KOPT-K1 (cell line): ENCODE results near the gene WNK2.

Experiments
- H3K27ac ChIP-seq: fragments of 200-600 bp; sonication (generic); 2 replicates; pipeline ENCODE4 v1.5.1; 2016; ENCODE audit warnings: antibody characterized with exemption, mild to moderate bottlenecking, low read depth, low read length; ENCODE audit not compliant: poor library complexity, severe bottlenecking
- H3K36me3 ChIP-seq: fragments of 200-600 bp; sonication (generic); 2 replicates; pipeline ENCODE4 v1.5.1; 2017; ENCODE audit warnings: antibody characterized with exemption, mild to moderate bottlenecking, low read length, moderate library complexity; ENCODE audit not compliant: insufficient read depth
- H3K9me3 ChIP-seq: fragments of 200-600 bp; sonication (generic); 2 replicates; pipeline ENCODE4 v1.5.1; 2017; ENCODE audit warnings: antibody characterized with exemption, low read length, mild to moderate bottlenecking; ENCODE audit not compliant: insufficient read depth, poor library complexity, severe bottlenecking

Gene WNK2

DNA sequence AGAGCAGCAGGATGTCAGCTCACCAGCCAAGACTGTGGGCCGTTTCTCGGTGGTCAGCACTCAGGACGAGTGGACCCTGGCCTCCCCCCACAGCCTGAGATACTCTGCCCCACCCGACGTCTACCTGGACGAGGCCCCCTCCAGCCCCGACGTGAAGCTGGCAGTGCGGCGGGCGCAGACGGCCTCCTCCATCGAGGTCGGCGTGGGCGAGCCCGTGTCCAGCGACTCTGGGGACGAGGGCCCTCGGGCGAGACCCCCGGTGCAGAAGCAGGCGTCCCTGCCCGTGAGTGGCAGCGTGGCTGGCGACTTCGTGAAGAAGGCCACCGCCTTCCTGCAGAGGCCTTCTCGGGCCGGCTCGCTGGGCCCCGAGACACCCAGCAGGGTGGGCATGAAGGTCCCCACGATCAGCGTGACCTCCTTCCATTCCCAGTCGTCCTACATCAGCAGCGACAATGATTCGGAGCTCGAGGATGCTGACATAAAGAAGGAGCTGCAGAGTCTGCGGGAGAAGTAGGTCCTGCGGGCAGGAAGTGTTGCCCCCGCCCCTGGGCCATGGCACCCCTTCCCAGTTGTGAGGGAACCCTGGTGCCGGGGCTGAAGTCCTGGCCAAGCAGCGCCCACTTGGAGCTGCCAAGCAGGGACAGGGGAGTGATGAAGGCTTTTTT is 108.9 kb downstream of the WNK2 start:
- H3K36me3 ChIP-seq = no peaks in the 10 kb centered on the region
- no peaks in the 10 kb centered on the region for H3K9me3 ChIP-seq
- no peak overlapping the region for H3K27ac ChIP-seq

DNA sequence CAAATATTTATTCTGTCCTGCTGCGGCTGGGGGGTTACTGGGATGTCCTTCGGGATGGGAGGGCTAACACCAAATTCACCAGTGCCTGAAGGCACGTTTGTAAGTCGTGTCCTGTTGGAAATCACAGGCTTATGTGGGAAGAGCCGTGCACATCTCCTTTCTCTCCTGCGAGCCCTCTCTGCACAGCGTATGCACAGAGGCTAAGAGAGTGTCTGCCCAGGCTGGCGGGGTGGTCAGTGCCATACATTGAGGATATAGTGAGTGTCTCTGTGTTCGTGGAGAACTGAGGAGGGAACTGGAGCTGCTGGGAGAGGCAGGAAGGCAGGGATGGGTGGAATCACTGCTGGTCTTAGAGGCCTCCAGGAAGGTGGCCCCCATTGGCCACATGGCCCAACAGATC is 110.1 kb downstream of the WNK2 start:
- Histone ChIP-seq H3K27ac (no peak overlapping the region), H3K9me3 (no peaks in the 10 kb centered on the region), H3K36me3 (no peaks in the 10 kb centered on the region)

DNA sequence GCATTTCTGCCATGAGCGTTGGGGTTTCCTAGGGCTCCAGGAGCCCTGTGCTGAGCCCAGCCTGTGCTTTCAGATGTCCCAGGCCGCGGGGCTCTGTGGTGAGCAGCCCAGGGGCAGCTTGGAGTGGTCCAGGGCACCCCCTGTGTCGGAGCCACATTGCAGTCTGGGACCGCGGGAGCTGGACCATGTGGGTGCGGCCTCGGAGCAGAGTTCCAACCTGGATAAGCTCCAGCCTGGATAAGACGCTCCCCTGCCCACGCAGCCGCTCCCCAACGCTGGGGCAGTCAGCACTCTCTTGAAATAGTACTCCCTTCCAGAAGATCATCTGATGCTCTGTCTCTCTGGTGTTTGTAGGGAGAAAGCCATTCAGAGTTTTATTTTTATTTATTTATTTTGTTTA is 111.1 kb downstream of the WNK2 start:
- no peaks in the 10 kb centered on the region for H3K9me3 ChIP-seq
- H3K27ac ChIP-seq = no peak overlapping the region
- no peaks in the 10 kb centered on the region for H3K36me3 ChIP-seq

DNA sequence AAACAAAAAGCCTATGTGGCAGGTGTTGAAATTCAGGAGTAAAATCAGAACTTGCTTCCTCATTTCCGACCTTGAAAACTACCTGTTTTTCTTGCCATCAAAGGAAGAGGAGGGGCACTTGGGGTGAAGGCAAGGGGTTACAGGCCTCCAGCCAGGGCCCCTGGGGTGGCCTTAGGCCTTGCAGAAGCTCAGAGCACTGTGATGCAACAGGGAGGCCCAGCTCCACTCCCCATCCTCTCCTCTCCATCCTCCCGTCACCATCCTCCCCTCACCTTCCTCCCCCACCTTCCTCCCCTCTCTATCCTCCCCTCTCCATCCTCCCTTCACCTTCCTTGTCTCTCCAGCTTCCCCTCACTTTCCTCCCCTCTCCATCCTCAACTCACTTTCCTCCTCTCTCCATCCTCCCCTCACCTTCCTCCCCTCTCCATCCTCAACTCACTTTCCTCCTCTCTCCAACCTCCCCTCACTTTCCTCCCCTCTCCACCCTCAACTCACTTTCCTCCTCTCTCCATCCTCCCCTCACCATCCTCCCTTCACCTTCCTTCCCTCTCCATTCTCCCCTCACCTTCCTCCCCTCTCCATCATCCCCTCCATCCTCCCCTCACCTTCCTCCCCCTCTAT is 111.6 kb downstream of the WNK2 start:
- Histone ChIP-seq H3K36me3 (no peaks in the 10 kb centered on the region), H3K27ac (no peak overlapping the region), H3K9me3 (no peaks in the 10 kb centered on the region)

DNA sequence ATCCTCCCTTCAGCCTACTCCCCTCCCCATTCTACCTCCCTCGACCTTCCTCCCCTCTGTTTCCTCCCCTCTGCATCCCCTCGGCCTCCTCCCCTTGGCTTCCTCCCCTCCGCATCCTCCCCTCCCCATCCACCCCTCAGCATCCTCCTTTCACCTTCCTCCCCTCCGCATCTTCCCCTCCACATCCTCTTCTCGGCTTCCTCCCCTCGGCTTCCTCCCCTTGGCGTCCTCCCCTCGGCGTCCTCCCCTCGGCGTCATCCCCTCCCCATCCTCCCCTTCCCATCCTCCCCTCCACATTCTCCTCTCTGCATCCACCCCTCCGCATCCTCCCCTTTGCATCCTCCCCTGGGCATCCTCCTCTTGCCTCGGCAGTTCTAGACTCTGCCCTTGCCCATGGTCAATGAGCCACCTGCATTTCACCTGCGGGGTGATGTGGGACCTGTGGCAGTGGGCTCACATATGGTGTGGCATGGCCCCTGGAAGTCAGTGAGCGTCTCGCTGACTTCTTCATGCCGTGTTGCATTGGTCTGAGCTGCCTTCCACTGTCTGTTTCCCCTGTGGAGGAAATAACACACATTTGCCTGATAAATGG is 113.0 kb downstream of the WNK2 start:
- H3K9me3 ChIP-seq = no peaks in the 10 kb centered on the region
- H3K36me3 ChIP-seq = no peaks in the 10 kb centered on the region
- H3K27ac ChIP-seq = no peak overlapping the region

DNA sequence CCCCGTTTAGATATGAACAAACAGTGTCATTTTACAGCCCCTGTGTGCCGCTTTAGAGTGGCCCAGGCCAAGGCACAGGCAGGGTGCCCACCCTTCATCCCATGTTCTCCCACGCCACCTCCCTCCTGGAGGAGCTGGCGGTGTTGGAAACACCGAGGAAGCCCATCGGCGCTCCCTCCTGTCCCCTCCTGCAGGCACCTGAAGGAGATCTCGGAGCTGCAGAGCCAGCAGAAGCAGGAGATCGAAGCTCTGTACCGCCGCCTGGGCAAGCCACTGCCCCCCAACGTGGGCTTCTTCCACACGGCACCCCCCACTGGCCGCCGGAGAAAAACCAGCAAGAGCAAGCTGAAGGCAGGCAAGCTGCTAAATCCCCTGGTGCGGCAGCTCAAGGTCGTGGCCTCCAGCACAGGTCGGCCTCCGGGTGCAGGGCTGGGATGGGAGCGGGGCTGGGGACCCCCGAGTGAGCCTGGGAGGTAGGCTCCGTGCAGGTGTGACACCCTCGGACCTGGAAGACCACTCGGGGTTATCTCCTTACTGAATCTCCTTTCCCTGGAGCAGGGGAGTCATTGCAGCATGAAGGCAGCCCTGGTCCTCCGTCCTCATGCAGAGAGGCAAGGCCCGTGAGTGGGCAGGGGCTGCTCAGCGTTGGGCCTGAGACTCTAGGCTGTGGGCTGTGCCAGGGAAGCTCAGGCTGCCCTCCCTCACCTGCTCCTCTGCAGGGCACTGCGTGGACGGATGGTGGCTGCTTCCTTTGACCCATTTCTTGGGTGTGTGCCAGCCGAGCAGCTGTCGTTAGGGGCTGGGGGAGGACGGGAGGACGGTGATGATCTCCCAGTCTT is 113.9 kb downstream of the WNK2 start:
- no peaks in the 10 kb centered on the region for H3K9me3 ChIP-seq
- no peaks in the 10 kb centered on the region for H3K36me3 ChIP-seq
- no peak overlapping the region for H3K27ac ChIP-seq

DNA sequence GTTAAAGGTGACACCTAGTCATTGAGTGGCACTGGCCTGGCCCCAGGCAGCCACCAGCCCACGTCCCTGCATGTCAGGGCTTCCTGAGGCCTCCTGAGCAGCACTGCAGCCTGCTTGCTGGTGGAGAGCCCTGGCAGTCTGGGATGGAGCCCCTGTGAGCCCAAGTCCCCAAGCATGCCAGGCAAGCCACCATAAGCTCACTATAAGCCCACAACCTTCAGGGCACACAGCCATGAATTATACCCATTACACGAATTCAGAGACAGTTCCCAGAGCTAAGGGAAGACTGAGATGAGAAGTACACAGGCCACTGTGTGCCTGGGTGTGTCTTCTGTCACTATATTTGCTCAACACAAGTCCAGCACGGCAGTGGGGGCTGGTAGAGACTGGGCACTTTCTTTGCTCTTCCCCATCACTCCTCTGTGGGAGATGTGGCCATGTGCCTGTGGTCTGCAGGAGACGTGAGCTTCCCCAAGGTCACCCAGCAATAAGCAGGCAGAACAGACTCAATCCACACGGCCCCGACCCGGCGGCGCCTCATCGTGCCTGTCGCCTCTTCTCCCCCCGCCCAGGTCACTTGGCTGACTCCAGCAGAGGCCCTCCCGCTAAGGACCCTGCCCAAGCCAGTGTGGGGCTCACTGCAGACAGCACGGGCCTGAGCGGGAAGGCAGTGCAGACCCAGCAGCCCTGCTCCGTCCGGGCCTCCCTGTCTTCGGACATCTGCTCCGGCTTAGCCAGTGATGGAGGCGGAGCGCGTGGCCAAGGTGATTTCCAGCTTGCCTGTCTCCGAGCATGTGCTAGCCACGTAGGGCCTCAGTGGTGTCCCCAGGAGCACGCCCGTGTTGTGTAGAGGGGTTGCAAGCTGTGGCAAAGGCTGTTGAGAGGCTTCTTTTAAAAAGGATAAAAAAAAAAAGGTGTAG is 114.8 kb downstream of the WNK2 start:
- Histone ChIP-seq H3K27ac (no peak overlapping the region), H3K36me3 (no peaks in the 10 kb centered on the region), H3K9me3 (no peaks in the 10 kb centered on the region)

DNA sequence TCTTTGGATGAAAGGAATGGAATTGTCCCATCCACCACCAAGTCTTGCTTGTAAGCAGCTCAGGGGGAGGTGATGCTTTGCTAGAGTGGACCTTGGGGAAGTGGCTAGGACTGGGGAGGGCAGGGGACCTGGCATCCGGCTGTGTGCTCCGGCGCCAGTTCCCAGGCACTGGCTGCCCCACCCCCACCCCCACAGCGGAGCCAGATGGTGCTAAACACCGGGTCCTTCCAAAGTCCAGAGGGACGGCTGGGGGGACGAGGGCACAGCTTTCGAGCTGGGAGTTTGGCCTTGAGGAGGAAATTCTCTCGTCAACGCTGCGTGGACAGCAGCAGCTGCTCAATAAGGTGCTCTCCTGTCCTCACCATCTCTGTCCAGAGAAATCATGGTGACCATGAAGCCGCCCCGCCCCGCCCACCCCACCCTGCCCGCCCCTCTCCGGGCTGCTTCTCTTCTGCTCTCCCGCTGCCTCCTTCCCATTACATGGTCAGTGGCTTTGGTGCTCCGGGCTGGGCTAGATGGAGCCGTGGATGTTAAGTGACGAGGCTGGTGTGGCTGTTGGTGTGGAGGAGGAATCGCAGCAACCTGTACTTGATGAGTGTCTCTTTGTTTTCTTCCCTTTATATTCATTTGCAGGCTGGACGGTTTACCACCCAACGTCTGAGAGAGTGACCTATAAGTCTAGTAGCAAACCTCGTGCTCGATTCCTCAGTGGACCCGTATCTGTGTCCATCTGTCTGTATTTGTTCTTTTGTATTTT is 115.7 kb downstream of the WNK2 start:
- no peaks in the 10 kb centered on the region for H3K36me3 ChIP-seq
- no peak overlapping the region for H3K27ac ChIP-seq
- H3K9me3 ChIP-seq = no peaks in the 10 kb centered on the region

DNA sequence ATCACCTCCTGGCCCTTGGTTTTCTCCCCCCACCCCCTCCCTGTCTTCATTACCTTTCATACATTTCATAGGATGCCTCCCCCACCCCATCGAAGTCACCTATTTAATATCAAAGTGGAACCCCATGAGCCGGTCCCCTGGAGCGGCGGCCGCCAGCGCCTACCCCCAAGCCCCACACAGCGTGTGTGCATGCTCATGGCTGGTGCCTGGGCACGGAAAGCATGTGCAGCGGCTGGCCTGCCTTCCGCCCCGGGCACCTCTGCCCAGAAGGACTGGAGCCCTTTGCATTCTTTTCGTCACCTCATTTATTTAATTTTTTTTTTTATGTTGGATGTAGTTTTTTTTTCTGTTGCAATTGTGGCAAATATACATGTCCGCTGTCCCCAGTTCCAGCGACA is 116.2 kb downstream of the WNK2 start:
- Histone ChIP-seq H3K9me3 (no peaks in the 10 kb centered on the region), H3K36me3 (no peaks in the 10 kb centered on the region), H3K27ac (no peak overlapping the region)

DNA sequence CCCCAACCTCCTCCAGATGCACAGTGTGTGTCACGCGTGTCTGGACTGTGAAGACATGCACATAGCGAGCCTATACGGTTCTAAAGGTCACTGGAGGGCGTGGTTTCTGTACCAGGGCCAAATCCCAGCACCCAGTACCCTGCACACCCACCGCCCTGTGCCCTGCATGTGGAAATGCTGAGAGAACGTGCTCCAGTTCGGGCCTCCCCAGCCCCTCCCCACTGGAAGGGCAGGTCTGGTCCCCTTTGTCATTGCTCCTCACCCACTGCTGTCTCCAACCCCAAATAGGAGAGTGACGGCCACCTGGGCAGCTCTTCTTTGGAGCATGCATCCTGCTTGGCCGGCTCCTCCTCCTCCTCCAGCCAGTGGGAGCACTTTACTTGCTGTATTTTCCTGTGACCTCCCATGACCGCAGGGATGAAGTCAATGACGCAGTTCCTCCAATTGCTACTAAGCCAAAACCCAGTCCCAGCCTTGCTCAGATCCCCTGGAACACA is 116.7 kb downstream of the WNK2 start:
- no peaks in the 10 kb centered on the region for H3K9me3 ChIP-seq
- no peaks in the 10 kb centered on the region for H3K36me3 ChIP-seq
- no peak overlapping the region for H3K27ac ChIP-seq

DNA sequence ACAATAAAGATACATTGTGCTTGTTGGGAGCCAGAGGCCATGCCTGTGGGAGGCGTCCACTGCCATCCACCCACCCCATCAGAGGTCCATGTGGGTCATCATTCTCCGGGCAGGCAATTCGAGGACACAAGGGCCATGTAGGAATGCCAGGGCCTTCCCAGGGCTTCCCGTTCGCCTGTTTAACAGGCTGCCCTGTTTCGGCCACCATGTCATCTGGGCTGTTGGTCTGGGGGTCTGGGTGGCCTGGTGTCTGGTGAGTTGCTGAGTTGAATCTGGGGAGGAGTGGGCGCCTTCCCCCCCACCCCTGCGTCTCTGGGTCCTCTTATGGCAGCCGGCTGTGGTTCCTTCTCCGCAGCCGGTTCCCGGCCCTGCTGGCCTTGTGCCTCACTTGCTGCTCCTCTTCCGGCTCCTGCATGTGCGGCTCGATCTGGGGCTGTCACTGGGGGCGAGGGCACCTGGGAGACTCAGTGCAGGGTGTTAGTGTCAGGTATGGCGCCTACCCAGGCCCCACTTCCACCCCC is 117.4 kb downstream of the WNK2 start:
- Histone ChIP-seq H3K36me3 (no peaks in the 10 kb centered on the region), H3K9me3 (no peaks in the 10 kb centered on the region), H3K27ac (no peak overlapping the region)

DNA sequence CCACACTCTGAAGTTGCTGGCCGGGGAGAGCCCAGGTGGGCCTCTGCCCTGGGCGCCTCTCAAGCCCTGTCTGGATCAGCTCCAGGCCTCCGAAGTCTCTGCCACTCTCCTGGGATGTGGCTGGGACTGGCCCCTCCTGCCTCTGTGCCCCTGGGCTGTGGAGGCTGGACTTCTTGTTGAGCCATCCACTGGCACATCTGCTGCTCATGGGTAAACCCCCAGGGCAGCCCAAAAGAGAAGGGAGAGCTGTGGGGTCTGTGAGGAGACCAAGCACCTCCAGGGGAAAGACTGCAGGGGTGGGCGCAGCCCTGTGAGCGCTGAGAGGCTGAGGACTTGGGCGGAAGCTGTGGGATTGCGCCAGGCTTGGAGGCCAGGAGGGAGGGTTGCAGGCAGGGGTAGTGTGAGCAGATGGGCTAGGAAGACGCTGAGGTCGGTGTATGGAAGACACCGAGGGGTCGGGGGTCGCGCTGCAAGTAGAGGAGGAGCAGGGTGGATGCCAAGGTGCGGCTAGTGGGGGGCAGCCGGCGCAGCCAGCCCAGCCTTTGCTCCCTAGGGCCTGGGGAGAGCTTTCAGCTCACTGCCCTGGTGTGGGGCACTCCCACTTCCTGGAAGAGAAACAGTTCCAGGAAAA is 118.1 kb downstream of the WNK2 start:
- H3K36me3 ChIP-seq = no peaks in the 10 kb centered on the region
- H3K27ac ChIP-seq = no peak overlapping the region
- H3K9me3 ChIP-seq = no peaks in the 10 kb centered on the region

DNA sequence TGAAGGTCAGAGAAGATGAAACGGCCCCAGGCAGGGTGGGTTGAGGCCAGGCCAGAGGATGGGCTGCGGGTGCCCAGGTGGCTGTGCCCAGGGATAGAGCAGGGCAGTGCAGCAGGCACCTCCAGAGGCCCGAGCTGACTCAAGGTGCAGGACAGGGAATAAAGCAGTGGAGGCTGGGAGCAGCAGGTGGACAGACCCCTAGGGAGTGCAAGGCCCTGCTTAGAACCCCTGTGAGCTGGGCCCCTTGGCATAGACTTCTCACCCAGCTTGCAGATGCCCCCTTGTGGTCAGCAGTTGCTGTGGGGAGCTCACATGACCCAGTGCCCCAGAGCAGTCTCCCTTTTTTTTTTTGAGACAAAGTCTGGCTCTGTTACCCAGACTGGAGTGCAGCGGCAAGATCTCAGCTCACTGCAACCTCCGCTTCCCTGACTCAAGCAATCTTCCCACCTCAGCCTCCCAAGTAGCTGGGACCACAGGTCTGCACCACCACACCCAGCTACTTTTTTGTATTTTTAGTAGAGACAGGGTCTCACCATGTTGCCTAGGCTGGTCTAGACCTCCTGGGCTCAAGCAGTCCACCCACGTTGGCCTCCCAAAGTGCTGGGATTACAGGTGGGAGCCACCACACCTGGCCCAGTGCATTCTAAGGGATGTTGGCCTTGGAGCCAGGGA is 118.8 kb downstream of the WNK2 start:
- H3K27ac ChIP-seq = no peak overlapping the region
- no peaks in the 10 kb centered on the region for H3K9me3 ChIP-seq
- no peaks in the 10 kb centered on the region for H3K36me3 ChIP-seq
